SU-DHL-6 (cell line): ENCODE results near the gene CCT2.

Source experiments
- H2AFZ ChIP-seq: fragments of 200-600 bp; sonication (generic); 2 replicates; pipeline ENCODE4 v1.6.1; 2014; ENCODE audit warnings: low read depth, mild to moderate bottlenecking, moderate library complexity, mixed read lengths, antibody characterized with exemption, low read length; ENCODE audit not compliant: severe bottlenecking
- H3F3A ChIP-seq: fragments of 200-600 bp; shearing (Covaris generic); 2 replicates; pipeline ENCODE4 v1.6.0; 2016; ENCODE audit warnings: antibody characterized with exemption, mild to moderate bottlenecking; ENCODE audit not compliant: insufficient read depth
- H3K27ac ChIP-seq: fragments of 200-600 bp; sonication (generic); 2 replicates; pipeline ENCODE4 v1.5.1; 2016; ENCODE audit warnings: low read depth, mild to moderate bottlenecking, low read length, moderate library complexity, mixed read lengths
- H3K27me3 ChIP-seq: fragments of 200-600 bp; sonication (generic), shearing (Covaris generic); 2 replicates; pipeline ENCODE4 v1.6.0; 2014; ENCODE audit warnings: mild to moderate bottlenecking, low read length
- H3K36me3 ChIP-seq: fragments of 200-600 bp; sonication (generic); 2 replicates; pipeline ENCODE4 v1.6.1; 2014; ENCODE audit warnings: mild to moderate bottlenecking, low read length, mixed read lengths
- H3K4me2 ChIP-seq: fragments of 300-600, 200-600 bp; shearing (Covaris generic), sonication (generic); 2 replicates; pipeline ENCODE4 v1.6.0; 2014; ENCODE audit warnings: low read length, low read depth, mild to moderate bottlenecking; ENCODE audit not compliant: poor library complexity, severe bottlenecking
- H3K4me3 ChIP-seq: fragments of 200-600 bp; sonication (generic); 2 replicates; pipeline ENCODE4 v1.5.1; 2014; ENCODE audit warnings: antibody characterized with exemption, low read length, mild to moderate bottlenecking, mixed read lengths; ENCODE audit not compliant: insufficient read depth, poor library complexity, severe bottlenecking
- H3K79me2 ChIP-seq: fragments of 200-600 bp; sonication (generic); 2 replicates; pipeline ENCODE4 v1.6.1; 2014; ENCODE audit warnings: mild to moderate bottlenecking, low read length, moderate library complexity; ENCODE audit not compliant: insufficient read depth
- H3K9ac ChIP-seq: fragments of 200-600 bp; sonication (generic); 2 replicates; pipeline ENCODE4 v1.7.0; 2014; ENCODE audit warnings: mild to moderate bottlenecking, low read length
- H3K9me2 ChIP-seq: fragments of 200-600 bp; sonication (generic); replicated peaks from 2 replicates; pipeline ENCODE4 v1.6.1; 2014; ENCODE audit warnings: low read length; ENCODE audit not compliant: insufficient read depth
- H3K9me3 ChIP-seq: fragments of 200-600 bp; sonication (generic); 2 replicates; pipeline ENCODE4 v1.6.1; 2014; ENCODE audit warnings: low read length, mixed read lengths; ENCODE audit not compliant: insufficient read depth
- H4K20me1 ChIP-seq: fragments of 200-600 bp; sonication (generic); 2 replicates; pipeline ENCODE4 v1.6.1; 2014; ENCODE audit warnings: low read depth, mild to moderate bottlenecking, antibody characterized with exemption, low read length, moderate library complexity, mixed read lengths
- EZH2phosphoT487 ChIP-seq: fragments of 200-600 bp; sonication (generic), shearing (Covaris generic); conservative IDR thresholded peaks from 2 replicates; pipeline ENCODE4 v1.6.1; 2018; ENCODE audit warnings: mild to moderate bottlenecking, antibody characterized with exemption, low read length, moderate library complexity, mixed read lengths
- TF ChIP-seq, protein P1 (sequence below): fragments of 200-600 bp; sonication (generic); IDR thresholded peaks from one replicate; pipeline ENCODE4 v1.5.1; 2017; ENCODE audit warnings: antibody characterized with exemption, mild to moderate bottlenecking, low read length, moderate library complexity; ENCODE audit not compliant: insufficient read depth, poor library complexity, severe bottlenecking

Gene CCT2

DNA sequence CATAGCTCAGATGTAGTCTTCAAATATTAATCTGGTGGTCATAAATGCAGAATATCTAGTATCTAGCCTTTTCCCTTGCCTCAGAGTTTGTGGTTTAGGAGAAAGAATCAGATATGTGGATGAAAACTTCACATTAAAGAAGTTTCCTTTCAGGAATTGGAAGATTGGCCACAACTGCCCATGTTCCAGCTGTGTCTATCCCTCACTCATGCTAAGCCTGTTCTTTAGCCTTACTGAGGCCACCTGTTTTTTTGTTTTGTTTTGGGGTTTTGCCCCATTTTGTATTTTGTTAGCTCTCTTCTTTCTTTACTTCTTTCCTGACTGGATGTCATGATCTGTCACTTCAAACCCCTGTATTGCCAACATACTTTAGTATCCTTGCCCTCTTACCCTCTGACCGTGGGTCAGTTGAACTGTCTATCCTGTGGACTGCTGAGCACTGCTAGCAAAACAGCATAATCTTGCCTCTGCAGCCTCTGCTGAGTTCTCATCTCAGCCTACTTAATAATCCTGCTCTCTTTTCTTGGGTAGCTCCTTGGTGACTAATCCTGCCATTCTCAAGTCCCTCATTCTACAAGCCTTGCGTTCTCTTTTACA, 22.0 kb upstream of the CCT2 start:
- Histone ChIP-seq H3K4me3 (no peak overlapping the region), H3K79me2 (no peaks in the 10 kb centered on the region), H3K9me2 (no peaks in the 10 kb centered on the region), H3K4me2 (no peak overlapping the region), H3K27me3 (no peaks in the 10 kb centered on the region), H3F3A (no peaks in the 10 kb centered on the region), H3K36me3 (no peaks in the 10 kb centered on the region), H2AFZ (no peak overlapping the region), H3K27ac (no peak overlapping the region), H4K20me1 (no peaks in the 10 kb centered on the region), H3K9ac (no peak overlapping the region), H3K9me3 (no peaks in the 10 kb centered on the region)
- TF ChIP-seq EZH2phosphoT487 = no peak
- TF ChIP-seq, protein P1, sequence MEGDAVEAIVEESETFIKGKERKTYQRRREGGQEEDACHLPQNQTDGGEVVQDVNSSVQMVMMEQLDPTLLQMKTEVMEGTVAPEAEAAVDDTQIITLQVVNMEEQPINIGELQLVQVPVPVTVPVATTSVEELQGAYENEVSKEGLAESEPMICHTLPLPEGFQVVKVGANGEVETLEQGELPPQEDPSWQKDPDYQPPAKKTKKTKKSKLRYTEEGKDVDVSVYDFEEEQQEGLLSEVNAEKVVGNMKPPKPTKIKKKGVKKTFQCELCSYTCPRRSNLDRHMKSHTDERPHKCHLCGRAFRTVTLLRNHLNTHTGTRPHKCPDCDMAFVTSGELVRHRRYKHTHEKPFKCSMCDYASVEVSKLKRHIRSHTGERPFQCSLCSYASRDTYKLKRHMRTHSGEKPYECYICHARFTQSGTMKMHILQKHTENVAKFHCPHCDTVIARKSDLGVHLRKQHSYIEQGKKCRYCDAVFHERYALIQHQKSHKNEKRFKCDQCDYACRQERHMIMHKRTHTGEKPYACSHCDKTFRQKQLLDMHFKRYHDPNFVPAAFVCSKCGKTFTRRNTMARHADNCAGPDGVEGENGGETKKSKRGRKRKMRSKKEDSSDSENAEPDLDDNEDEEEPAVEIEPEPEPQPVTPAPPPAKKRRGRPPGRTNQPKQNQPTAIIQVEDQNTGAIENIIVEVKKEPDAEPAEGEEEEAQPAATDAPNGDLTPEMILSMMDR = no peak

DNA sequence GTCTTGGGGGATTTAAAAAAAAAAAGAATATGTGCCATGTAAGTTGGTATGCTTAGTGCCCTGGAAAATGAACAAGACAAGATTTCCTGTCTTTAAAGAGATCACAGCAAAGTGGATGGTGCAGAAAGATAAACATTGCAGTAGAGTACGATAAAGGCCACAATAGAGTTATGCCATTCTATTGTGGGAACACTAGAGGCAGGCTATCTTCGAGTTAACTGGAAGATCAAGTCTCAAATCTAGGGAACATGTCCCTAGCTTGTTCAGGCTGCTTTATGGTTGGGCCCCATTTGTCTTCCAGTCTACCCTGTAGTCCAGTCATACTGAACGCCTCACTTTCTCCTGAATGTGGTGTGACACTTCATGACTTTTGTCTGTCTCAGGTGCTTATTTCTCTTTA, 18.7 kb upstream of the CCT2 start:
- H3K79me2 ChIP-seq = no peaks in the 10 kb centered on the region
- H3K4me2 ChIP-seq = no peak overlapping the region
- H3K27me3 ChIP-seq = no peaks in the 10 kb centered on the region
- no peaks in the 10 kb centered on the region for H3F3A ChIP-seq
- no peaks in the 10 kb centered on the region for H3K9me3 ChIP-seq
- H2AFZ ChIP-seq = no peak overlapping the region
- no peak overlapping the region for H3K9ac ChIP-seq
- H3K27ac ChIP-seq = no peak overlapping the region
- no peaks in the 10 kb centered on the region for H4K20me1 ChIP-seq
- peaks cover 5% of the 10 kb centered on the region; the same call in 1 of the 2 replicates for H3K36me3 ChIP-seq
- H3K9me2 ChIP-seq = no peaks in the 10 kb centered on the region
- no peak overlapping the region for H3K4me3 ChIP-seq
- no peak for TF ChIP-seq EZH2phosphoT487
- TF ChIP-seq, protein P1 = no peak

- TF ChIP-seq EZH2phosphoT487 = no peak
- TF ChIP-seq, protein P1 = no peak
These were observed 16.0 kb upstream of the CCT2 start for GRCh38 chr12:69569236-69569635.

More at GRCh38 chr12:69569236-69569635, 16.0 kb upstream of the CCT2 start:
- no peaks in the 10 kb centered on the region for H3K9me2 ChIP-seq
- no peaks in the 10 kb centered on the region for H3K27me3 ChIP-seq
- H3K36me3 ChIP-seq = peaks cover 8% of the 10 kb centered on the region
- H3F3A ChIP-seq = no peaks in the 10 kb centered on the region
- H3K4me2 ChIP-seq = no peak overlapping the region
- H3K4me3 ChIP-seq = no peak overlapping the region
- no peaks in the 10 kb centered on the region for H3K9me3 ChIP-seq
- no peak overlapping the region for H3K9ac ChIP-seq
- no peak overlapping the region for H2AFZ ChIP-seq
- no peaks in the 10 kb centered on the region for H4K20me1 ChIP-seq
- H3K79me2 ChIP-seq = no peaks in the 10 kb centered on the region
- H3K27ac ChIP-seq = no peak overlapping the region
